ENCODE results near the gene NTNG2. TPM values are rescaled to one million over a fixed set of nuclear protein-coding genes. Genes with fewer than 3 reads are reported as not detected.

Gene NTNG2
- polyA plus RNA-seq, 2 donors = 0.18 TPM

- no peaks in the 10 kb centered on the region for H3K9me3 ChIP-seq (ENCODE audit: control insufficient read depth in 2 of 2, insufficient read depth in 1 of 2, low read depth in 1 of 2, low read length in 1 of 2)
- WGBS, 2 donors = 81 to 86% methylated on average over 34 of the region's 34 CpGs
- H3K27me3 ChIP-seq (ENCODE audit: control insufficient read depth in 1 of 2, insufficient read depth in 2 of 2, low read length in 2 of 2) = peaks cover 0 to 4% of the 10 kb centered on the region in 2 donors
- H3K4me3 ChIP-seq (ENCODE audit: low read depth in 1 of 2, low read length in 2 of 2) = no peak overlapping the region
- H3K4me1 ChIP-seq (ENCODE audit: control insufficient read depth in 2 of 2, insufficient read depth in 2 of 2, low read length in 1 of 2) = no peaks in the 10 kb centered on the region
- H3K27ac ChIP-seq (ENCODE audit: low read depth in 2 of 2, low read length in 1 of 2) = no peak overlapping the region
- no peaks in the 10 kb centered on the region for H3K36me3 ChIP-seq (ENCODE audit: control insufficient read depth in 2 of 2, insufficient read depth in 2 of 2, low read length in 1 of 2)
These were observed 64.9 kb downstream of the NTNG2 start for GRCh38 chr9:132226571-132227430.

GRCh38 chr9:132228062-132228461 lies 66.2 kb downstream of the NTNG2 start:
- no peaks in the 10 kb centered on the region for H3K27me3 ChIP-seq (ENCODE audit: control insufficient read depth in 1 of 2, insufficient read depth in 2 of 2, low read length in 2 of 2)
- H3K4me1 ChIP-seq (ENCODE audit: control insufficient read depth in 2 of 2, insufficient read depth in 2 of 2, low read length in 1 of 2) = no peaks in the 10 kb centered on the region
- WGBS, 2 donors = 50 to 59% methylated on average over 12 of the region's 12 CpGs
- no peaks in the 10 kb centered on the region for H3K9me3 ChIP-seq (ENCODE audit: control insufficient read depth in 2 of 2, insufficient read depth in 1 of 2, low read depth in 1 of 2, low read length in 1 of 2)
- no peaks in the 10 kb centered on the region for H3K36me3 ChIP-seq (ENCODE audit: control insufficient read depth in 2 of 2, insufficient read depth in 2 of 2, low read length in 1 of 2)
- no peak overlapping the region for H3K4me3 ChIP-seq (ENCODE audit: low read depth in 1 of 2, low read length in 2 of 2)
- H3K27ac ChIP-seq (ENCODE audit: low read depth in 2 of 2, low read length in 1 of 2) = no peak overlapping the region

DNA sequence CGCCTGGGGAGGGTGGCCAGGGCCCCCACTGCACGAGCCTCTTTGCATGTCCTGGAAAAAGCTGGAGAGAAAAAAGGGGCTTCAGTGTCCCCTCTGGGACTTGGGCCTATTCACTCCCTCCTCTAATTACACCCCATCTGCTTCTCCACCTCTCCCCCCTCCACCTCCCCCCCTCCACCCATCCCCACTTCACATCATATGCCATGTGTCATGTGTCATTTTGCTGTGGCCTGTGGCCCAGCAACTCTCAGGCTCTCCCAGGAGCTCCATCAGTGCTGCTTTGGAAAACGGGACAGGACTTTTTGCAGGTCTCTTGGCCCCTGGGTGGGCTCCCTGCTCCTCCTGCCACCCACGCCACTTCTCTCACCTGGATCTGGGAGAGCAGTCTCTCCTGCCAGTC lies 68.7 kb downstream of the NTNG2 start:
- no peak overlapping the region for H3K4me3 ChIP-seq (ENCODE audit: low read depth in 1 of 2, low read length in 2 of 2)
- no peaks in the 10 kb centered on the region for H3K9me3 ChIP-seq (ENCODE audit: control insufficient read depth in 2 of 2, insufficient read depth in 1 of 2, low read depth in 1 of 2, low read length in 1 of 2)
- H3K36me3 ChIP-seq (ENCODE audit: control insufficient read depth in 2 of 2, insufficient read depth in 2 of 2, low read length in 1 of 2) = no peaks in the 10 kb centered on the region
- 71 to 75% methylated on average over 2 to 4 of the region's 4 CpGs for WGBS, 2 donors
- H3K27ac ChIP-seq (ENCODE audit: low read depth in 2 of 2, low read length in 1 of 2) = no peak overlapping the region
- no peaks in the 10 kb centered on the region for H3K27me3 ChIP-seq (ENCODE audit: control insufficient read depth in 1 of 2, insufficient read depth in 2 of 2, low read length in 2 of 2)
- H3K4me1 ChIP-seq (ENCODE audit: control insufficient read depth in 2 of 2, insufficient read depth in 2 of 2, low read length in 1 of 2) = no peaks in the 10 kb centered on the region

GRCh38 chr9:132231019-132231701 lies 69.3 kb downstream of the NTNG2 start:
- Histone ChIP-seq H3K27me3 (ENCODE audit: control insufficient read depth in 1 of 2, insufficient read depth in 2 of 2, low read length in 2 of 2) (no peaks in the 10 kb centered on the region), H3K4me3 (ENCODE audit: low read depth in 1 of 2, low read length in 2 of 2) (no peak overlapping the region), H3K27ac (ENCODE audit: low read depth in 2 of 2, low read length in 1 of 2) (no peak overlapping the region), H3K9me3 (ENCODE audit: control insufficient read depth in 2 of 2, insufficient read depth in 1 of 2, low read depth in 1 of 2, low read length in 1 of 2) (no peaks in the 10 kb centered on the region), H3K36me3 (ENCODE audit: control insufficient read depth in 2 of 2, insufficient read depth in 2 of 2, low read length in 1 of 2) (no peaks in the 10 kb centered on the region), H3K4me1 (ENCODE audit: control insufficient read depth in 2 of 2, insufficient read depth in 2 of 2, low read length in 1 of 2) (no peaks in the 10 kb centered on the region)
- 62 to 67% methylated on average over 20 of the region's 20 CpGs for WGBS, 2 donors

GRCh38 chr9:132232522-132232921 lies 70.7 kb downstream of the NTNG2 start:
- H3K27ac ChIP-seq (ENCODE audit: low read depth in 2 of 2, low read length in 1 of 2) = no peak overlapping the region
- 58 to 70% methylated on average over 3 of the region's 3 CpGs for WGBS, 2 donors
- no peaks in the 10 kb centered on the region for H3K36me3 ChIP-seq (ENCODE audit: control insufficient read depth in 2 of 2, insufficient read depth in 2 of 2, low read length in 1 of 2)
- no peaks in the 10 kb centered on the region for H3K4me1 ChIP-seq (ENCODE audit: control insufficient read depth in 2 of 2, insufficient read depth in 2 of 2, low read length in 1 of 2)
- no peak overlapping the region for H3K4me3 ChIP-seq (ENCODE audit: low read depth in 1 of 2, low read length in 2 of 2)
- H3K9me3 ChIP-seq (ENCODE audit: control insufficient read depth in 2 of 2, insufficient read depth in 1 of 2, low read depth in 1 of 2, low read length in 1 of 2) = no peaks in the 10 kb centered on the region
- H3K27me3 ChIP-seq (ENCODE audit: control insufficient read depth in 1 of 2, insufficient read depth in 2 of 2, low read length in 2 of 2) = no peaks in the 10 kb centered on the region

- Histone ChIP-seq H3K36me3 (ENCODE audit: control insufficient read depth in 2 of 2, insufficient read depth in 2 of 2, low read length in 1 of 2) (no peaks in the 10 kb centered on the region), H3K27ac (ENCODE audit: low read depth in 2 of 2, low read length in 1 of 2) (no peak overlapping the region), H3K27me3 (ENCODE audit: control insufficient read depth in 1 of 2, insufficient read depth in 2 of 2, low read length in 2 of 2) (no peaks in the 10 kb centered on the region), H3K9me3 (ENCODE audit: control insufficient read depth in 2 of 2, insufficient read depth in 1 of 2, low read depth in 1 of 2, low read length in 1 of 2) (no peaks in the 10 kb centered on the region), H3K4me3 (ENCODE audit: low read depth in 1 of 2, low read length in 2 of 2) (no peak overlapping the region), H3K4me1 (ENCODE audit: control insufficient read depth in 2 of 2, insufficient read depth in 2 of 2, low read length in 1 of 2) (no peaks in the 10 kb centered on the region)
- 57 to 66% methylated on average over 3 of the region's 3 CpGs for WGBS, 2 donors
These were observed 71.3 kb downstream of the NTNG2 start for GRCh38 chr9:132233138-132233537.

- no peak overlapping the region for H3K27ac ChIP-seq (ENCODE audit: low read depth in 2 of 2, low read length in 1 of 2)
- no peaks in the 10 kb centered on the region for H3K36me3 ChIP-seq (ENCODE audit: control insufficient read depth in 2 of 2, insufficient read depth in 2 of 2, low read length in 1 of 2)
- no peaks in the 10 kb centered on the region for H3K27me3 ChIP-seq (ENCODE audit: control insufficient read depth in 1 of 2, insufficient read depth in 2 of 2, low read length in 2 of 2)
- no peak overlapping the region for H3K4me3 ChIP-seq (ENCODE audit: low read depth in 1 of 2, low read length in 2 of 2)
- 48 to 61% methylated on average over 12 of the region's 12 CpGs for WGBS, 2 donors
- H3K4me1 ChIP-seq (ENCODE audit: control insufficient read depth in 2 of 2, insufficient read depth in 2 of 2, low read length in 1 of 2) = no peaks in the 10 kb centered on the region
- no peaks in the 10 kb centered on the region for H3K9me3 ChIP-seq (ENCODE audit: control insufficient read depth in 2 of 2, insufficient read depth in 1 of 2, low read depth in 1 of 2, low read length in 1 of 2)
These were observed 72.7 kb downstream of the NTNG2 start for GRCh38 chr9:132234535-132234934.

GRCh38 chr9:132235125-132235524 lies 73.3 kb downstream of the NTNG2 start:
- WGBS, 2 donors = 81 to 85% methylated on average over 9 of the region's 9 CpGs

DNA sequence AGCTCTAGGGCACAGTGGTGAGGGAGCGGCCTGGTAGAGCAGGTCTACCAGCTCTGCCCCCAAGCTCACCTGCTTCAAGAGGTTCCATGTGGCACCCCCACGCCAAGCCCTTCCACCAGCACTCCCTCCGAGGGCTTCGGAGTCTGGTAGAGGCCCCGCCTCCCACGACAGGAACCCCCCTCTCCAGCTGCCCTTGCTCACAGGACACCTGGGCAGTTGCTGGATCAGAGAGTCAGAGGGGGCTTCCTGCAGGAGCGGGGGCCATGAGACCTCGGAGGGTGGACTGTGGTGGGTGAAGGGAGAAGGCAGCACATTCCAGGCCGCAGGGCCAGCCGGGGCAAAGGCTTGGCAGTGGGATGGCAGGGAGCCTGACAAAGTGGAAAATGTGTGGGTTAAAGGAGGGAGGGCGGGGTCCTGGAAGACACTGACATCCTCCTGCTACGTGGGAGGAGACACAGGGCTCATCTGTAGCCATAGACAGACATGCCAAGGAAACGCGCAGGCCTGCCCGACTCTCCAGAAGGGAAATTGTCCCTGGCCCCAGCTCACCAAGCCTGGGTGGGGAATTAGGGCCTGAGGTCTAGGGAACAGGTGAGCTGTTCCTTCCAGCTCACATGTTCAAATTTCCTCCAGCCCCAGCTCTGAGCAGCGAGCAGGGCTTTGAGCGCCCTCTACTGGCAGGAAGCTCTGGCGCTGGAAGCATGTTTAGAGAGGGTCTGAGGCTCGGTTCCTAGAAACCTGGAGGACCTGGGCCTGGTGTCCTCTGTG lies 74.2 kb downstream of the NTNG2 start:
- H3K9me3 ChIP-seq (ENCODE audit: control insufficient read depth in 2 of 2, insufficient read depth in 1 of 2, low read depth in 1 of 2, low read length in 1 of 2) = no peaks in the 10 kb centered on the region
- H3K4me3 ChIP-seq (ENCODE audit: low read depth in 1 of 2, low read length in 2 of 2) = no peak overlapping the region
- no peak overlapping the region for H3K27ac ChIP-seq (ENCODE audit: low read depth in 2 of 2, low read length in 1 of 2)
- no peaks in the 10 kb centered on the region for H3K36me3 ChIP-seq (ENCODE audit: control insufficient read depth in 2 of 2, insufficient read depth in 2 of 2, low read length in 1 of 2)
- peaks cover 0 to 4% of the 10 kb centered on the region in 2 donors for H3K4me1 ChIP-seq (ENCODE audit: control insufficient read depth in 2 of 2, insufficient read depth in 2 of 2, low read length in 1 of 2)
- 34 to 41% methylated on average over 19 of the region's 19 CpGs for WGBS, 2 donors
- H3K27me3 ChIP-seq (ENCODE audit: control insufficient read depth in 1 of 2, insufficient read depth in 2 of 2, low read length in 2 of 2) = no peaks in the 10 kb centered on the region

More at GRCh38 chr9:132235125-132235524, 73.3 kb downstream of the NTNG2 start:
- no peaks in the 10 kb centered on the region for H3K9me3 ChIP-seq (ENCODE audit: control insufficient read depth in 2 of 2, insufficient read depth in 1 of 2, low read depth in 1 of 2, low read length in 1 of 2)
- no peaks in the 10 kb centered on the region for H3K27me3 ChIP-seq (ENCODE audit: control insufficient read depth in 1 of 2, insufficient read depth in 2 of 2, low read length in 2 of 2)
- no peak overlapping the region for H3K4me3 ChIP-seq (ENCODE audit: low read depth in 1 of 2, low read length in 2 of 2)
- H3K36me3 ChIP-seq (ENCODE audit: control insufficient read depth in 2 of 2, insufficient read depth in 2 of 2, low read length in 1 of 2) = no peaks in the 10 kb centered on the region
- H3K27ac ChIP-seq (ENCODE audit: low read depth in 2 of 2, low read length in 1 of 2) = no peak overlapping the region
- no peaks in the 10 kb centered on the region for H3K4me1 ChIP-seq (ENCODE audit: control insufficient read depth in 2 of 2, insufficient read depth in 2 of 2, low read length in 1 of 2)

All from esophagus (tissue), 2 donors.